GM12872 (cell line): ENCODE measurements around the gene ZEB1.

Source experiments
- TF ChIP-seq, protein P1 (sequence below): IDR thresholded peaks from 3 replicates; pipeline ENCODE4 v1.5.1; 2011; ENCODE audit warnings: low read depth, mild to moderate bottlenecking, low read length, moderate library complexity; ENCODE audit not compliant: insufficient read depth

ZEB1 gene

DNA sequence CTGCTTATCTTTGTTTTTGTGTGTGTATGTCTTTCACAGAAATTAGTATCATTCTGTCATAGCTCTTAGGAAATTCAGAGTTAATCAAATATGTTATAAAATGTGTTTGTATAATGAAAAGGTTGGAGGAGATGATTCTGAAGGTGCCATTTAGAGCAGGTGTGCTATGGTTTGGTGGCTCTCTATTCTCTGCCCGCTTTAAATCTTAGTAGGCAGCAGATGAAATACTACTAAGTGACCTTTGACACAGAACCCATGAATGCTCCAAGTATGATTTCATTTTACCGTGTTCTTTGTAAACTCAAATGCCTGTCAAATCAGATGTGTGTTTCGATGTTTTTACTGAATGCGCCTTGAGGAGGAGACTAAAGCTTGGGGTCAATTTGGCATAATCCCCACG lies 24.5 kb downstream of the ZEB1 start:
- TF ChIP-seq, protein P1, sequence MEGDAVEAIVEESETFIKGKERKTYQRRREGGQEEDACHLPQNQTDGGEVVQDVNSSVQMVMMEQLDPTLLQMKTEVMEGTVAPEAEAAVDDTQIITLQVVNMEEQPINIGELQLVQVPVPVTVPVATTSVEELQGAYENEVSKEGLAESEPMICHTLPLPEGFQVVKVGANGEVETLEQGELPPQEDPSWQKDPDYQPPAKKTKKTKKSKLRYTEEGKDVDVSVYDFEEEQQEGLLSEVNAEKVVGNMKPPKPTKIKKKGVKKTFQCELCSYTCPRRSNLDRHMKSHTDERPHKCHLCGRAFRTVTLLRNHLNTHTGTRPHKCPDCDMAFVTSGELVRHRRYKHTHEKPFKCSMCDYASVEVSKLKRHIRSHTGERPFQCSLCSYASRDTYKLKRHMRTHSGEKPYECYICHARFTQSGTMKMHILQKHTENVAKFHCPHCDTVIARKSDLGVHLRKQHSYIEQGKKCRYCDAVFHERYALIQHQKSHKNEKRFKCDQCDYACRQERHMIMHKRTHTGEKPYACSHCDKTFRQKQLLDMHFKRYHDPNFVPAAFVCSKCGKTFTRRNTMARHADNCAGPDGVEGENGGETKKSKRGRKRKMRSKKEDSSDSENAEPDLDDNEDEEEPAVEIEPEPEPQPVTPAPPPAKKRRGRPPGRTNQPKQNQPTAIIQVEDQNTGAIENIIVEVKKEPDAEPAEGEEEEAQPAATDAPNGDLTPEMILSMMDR, result no peak

GRCh38 chr10:31345886-31346285 lies 26.9 kb downstream of the ZEB1 start:
- TF ChIP-seq, protein P1, result no peak

DNA sequence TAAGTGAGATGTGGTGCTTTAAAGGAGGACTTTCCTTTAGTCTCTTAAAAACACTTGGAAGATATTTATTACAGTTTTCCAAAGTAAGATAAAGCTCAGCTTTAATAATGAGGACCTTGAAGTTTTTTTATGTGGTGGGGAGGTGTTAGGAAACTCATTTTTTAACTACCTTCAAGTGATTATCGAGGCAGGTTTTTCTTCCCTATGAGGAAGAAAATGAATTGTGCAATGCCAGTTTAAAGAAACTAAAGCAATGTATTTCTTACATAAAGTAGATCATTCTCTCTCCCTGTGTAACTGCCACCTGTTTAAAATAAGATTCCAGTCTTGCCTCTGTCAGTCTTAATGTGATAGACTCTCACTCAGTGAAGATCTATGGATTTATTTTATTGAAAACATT lies 27.9 kb downstream of the ZEB1 start:
- TF ChIP-seq, protein P1, result no peak

DNA sequence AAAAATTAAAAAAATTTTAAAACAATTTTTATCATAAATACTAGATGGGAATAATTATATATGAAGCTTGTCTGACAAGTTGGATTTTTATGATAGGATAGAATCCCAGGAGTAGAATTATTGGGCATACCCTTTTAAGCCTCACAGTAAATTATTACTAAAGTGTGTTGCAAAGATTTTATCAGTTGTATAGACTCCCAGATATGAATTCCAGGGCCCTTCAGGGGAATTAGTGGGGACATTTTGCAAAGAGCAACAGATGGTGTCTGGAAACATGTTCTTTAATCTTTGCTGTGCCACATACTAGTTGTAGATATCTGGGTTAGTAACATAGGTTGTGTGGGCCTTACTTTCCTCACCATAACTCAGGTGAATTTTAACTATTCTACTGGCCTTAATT lies 28.7 kb downstream of the ZEB1 start:
- TF ChIP-seq, protein P1, result no peak

DNA sequence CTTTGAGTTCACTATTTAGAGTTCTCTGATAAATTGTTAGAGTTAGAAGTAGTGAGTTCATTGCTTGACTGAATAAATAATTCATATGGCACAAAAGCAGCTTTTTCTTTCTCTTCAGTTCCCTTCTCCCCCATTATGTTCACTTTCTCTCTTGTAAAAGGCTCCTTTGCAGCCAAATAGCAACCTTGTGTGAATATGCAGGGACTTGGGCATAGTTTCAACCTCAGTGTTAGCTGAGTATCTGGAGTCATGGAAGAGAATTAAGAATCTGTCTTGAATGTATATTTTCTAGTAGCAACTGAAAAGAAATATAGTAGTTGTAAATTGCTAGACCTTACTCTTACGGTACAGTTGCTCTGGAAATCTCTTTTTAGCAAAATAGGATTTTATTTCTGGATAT lies 31.9 kb downstream of the ZEB1 start:
- TF ChIP-seq, protein P1, result no peak

DNA sequence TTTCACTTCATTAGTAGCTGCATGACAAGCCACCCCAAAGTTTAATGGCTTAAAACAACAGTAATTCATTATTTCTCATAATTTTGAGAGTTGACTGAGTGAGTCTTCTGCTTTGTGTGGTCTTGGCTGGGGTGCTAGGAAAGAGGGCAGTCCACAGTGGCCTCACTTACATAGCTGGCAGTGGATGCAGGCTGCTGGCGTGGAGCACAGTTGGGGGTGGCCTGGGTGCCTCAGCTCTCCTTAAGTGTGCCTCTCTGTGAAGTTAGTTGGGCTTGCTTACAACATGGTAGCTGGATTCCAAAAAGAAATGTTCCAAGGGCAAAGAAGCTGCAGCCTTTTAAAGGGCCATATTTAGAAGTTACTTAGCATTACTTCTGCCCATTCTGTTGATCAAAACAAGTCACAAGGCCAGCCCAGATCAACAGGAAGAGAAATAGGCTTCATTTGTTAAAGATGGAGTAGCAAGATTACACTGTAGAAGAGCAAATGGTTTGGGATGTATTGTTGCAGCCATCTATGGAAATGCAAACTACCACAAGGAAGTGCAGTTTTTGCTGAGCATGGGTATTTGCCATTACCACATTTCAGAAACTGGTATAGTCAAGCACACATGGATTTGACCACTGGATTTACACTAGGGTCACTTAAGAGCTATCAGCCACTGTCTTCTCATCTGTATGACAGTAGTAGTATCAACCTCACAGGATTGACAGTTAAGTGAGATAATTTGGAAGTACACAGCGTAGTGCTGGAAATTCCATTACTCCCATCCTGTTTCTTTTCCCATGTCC lies 33.6 kb downstream of the ZEB1 start:
- TF ChIP-seq, protein P1, result no peak

GRCh38 chr10:31353574-31353973 lies 34.6 kb downstream of the ZEB1 start:
- TF ChIP-seq, protein P1, result peak; percentile 33; the same call in 1 of the 3 replicates
